HG03378 (cell line): ENCODE data around the gene YWHAE.
"Not testable (repeated sequence)": the region's sequence is repeated elsewhere in the genome, so short reads cannot be mapped to it uniquely, and the experiment has no call there.

Experiments used
- ATAC-seq: cut with Tn5 transposase; IDR thresholded peaks from one replicate; pipeline ENCODE4 v1.9.1; 2021; ENCODE audit warnings: mild to moderate bottlenecking, moderate library complexity; ENCODE audit not compliant: unreplicated experiment

YWHAE gene

GRCh38 chr17:1399679-1400512 lies at the start of gene YWHAE:
TSS of gene YWHAE (minus strand) at chr17:1400222. CDS start at chr17:1400110, 112 bp downstream.
- ATAC-seq: peak; percentile 80

- ATAC-seq: no peak
Measured at GRCh38 chr17:1449412-1449967, 49.5 kb upstream of the YWHAE start.

- no peak for ATAC-seq
Measured at GRCh38 chr17:1447052-1447451, 47.0 kb upstream of the YWHAE start.

- ATAC-seq: no peak
Measured at GRCh38 chr17:1446201-1446600, 46.2 kb upstream of the YWHAE start.

GRCh38 chr17:1445695-1446094 lies 45.7 kb upstream of the YWHAE start:
- ATAC-seq: not testable (repeated sequence)

- ATAC-seq: not testable (repeated sequence)
Measured at GRCh38 chr17:1442721-1443120, 42.7 kb upstream of the YWHAE start.

GRCh38 chr17:1442187-1442586 lies 42.2 kb upstream of the YWHAE start:
- ATAC-seq: no peak

GRCh38 chr17:1440921-1441320 lies 40.9 kb upstream of the YWHAE start:
- ATAC-seq: no peak

GRCh38 chr17:1438593-1439083 lies 38.6 kb upstream of the YWHAE start:
- ATAC-seq: no peak

GRCh38 chr17:1435326-1435725 lies 35.3 kb upstream of the YWHAE start:
- no peak for ATAC-seq

- ATAC-seq: no peak
Measured at GRCh38 chr17:1434150-1434549, 34.1 kb upstream of the YWHAE start.

GRCh38 chr17:1431631-1432104 lies 31.6 kb upstream of the YWHAE start:
- no peak for ATAC-seq

- ATAC-seq: no peak
Measured at GRCh38 chr17:1423456-1424135, 23.6 kb upstream of the YWHAE start.

GRCh38 chr17:1422885-1423284 lies 22.9 kb upstream of the YWHAE start:
- no peak for ATAC-seq

GRCh38 chr17:1421470-1421869 lies 21.4 kb upstream of the YWHAE start:
- no peak for ATAC-seq

GRCh38 chr17:1420981-1421380 lies 21.0 kb upstream of the YWHAE start:
- ATAC-seq: no peak

GRCh38 chr17:1420163-1420562 lies 20.1 kb upstream of the YWHAE start:
- no peak for ATAC-seq

GRCh38 chr17:1418476-1418875 lies 18.5 kb upstream of the YWHAE start:
- ATAC-seq: not testable (repeated sequence)

- ATAC-seq: no peak
Measured at GRCh38 chr17:1416414-1416813, 16.4 kb upstream of the YWHAE start.

- ATAC-seq: no peak
Measured at GRCh38 chr17:1414634-1415033, 14.6 kb upstream of the YWHAE start.

- no peak for ATAC-seq
Measured at GRCh38 chr17:1414001-1414574, 14.1 kb upstream of the YWHAE start.
